HG03039 (cell line): ENCODE measurements around the gene CDHR2.

Experiments
- ATAC-seq: cut with Tn5 transposase; IDR thresholded peaks from one replicate; pipeline ENCODE4 v1.9.1; 2021; ENCODE audit warnings: mild to moderate bottlenecking, moderate library complexity; ENCODE audit not compliant: unreplicated experiment

The CDHR2 gene

GRCh38 chr5:176529116-176529740, 19.9 kb upstream of the CDHR2 start:
- no peak for ATAC-seq

- no peak for ATAC-seq
These were observed 19.4 kb upstream of the CDHR2 start for GRCh38 chr5:176529741-176530141.

- ATAC-seq, result no peak
These were observed 18.7 kb upstream of the CDHR2 start for GRCh38 chr5:176530393-176530982.

GRCh38 chr5:176530983-176531901, 17.9 kb upstream of the CDHR2 start:
- no peak for ATAC-seq

GRCh38 chr5:176531902-176532493, 17.1 kb upstream of the CDHR2 start:
- ATAC-seq, result no peak

- no peak for ATAC-seq
These were observed 16.3 kb upstream of the CDHR2 start for GRCh38 chr5:176532795-176533194.

- no peak for ATAC-seq
These were observed 15.8 kb upstream of the CDHR2 start for GRCh38 chr5:176533390-176533789.

GRCh38 chr5:176533894-176534611, 15.1 kb upstream of the CDHR2 start:
- no peak for ATAC-seq

- ATAC-seq, result no peak
These were observed 14.5 kb upstream of the CDHR2 start for GRCh38 chr5:176534640-176535039.

- ATAC-seq, result no peak
These were observed 14.0 kb upstream of the CDHR2 start for GRCh38 chr5:176535101-176535663.

GRCh38 chr5:176535664-176536131, 13.4 kb upstream of the CDHR2 start:
- ATAC-seq, result no peak

GRCh38 chr5:176536132-176536901, 12.8 kb upstream of the CDHR2 start:
- ATAC-seq, result no peak

GRCh38 chr5:176536902-176537553, 12.1 kb upstream of the CDHR2 start, which contains the start of gene RNF44:
Gene RNF44, minus strand, starts transcription at chr5:176537402. Its CDS starts 4,930 bp downstream, at chr5:176532472.
- ATAC-seq, result peak; percentile 48

GRCh38 chr5:176537554-176538229, 11.4 kb upstream of the CDHR2 start:
- peak; percentile 70 for ATAC-seq

GRCh38 chr5:176538230-176538988, 10.7 kb upstream of the CDHR2 start:
- ATAC-seq, result no peak

GRCh38 chr5:176538989-176539384, 10.2 kb upstream of the CDHR2 start:
- ATAC-seq, result no peak

GRCh38 chr5:176540476-176540899, 8.7 kb upstream of the CDHR2 start:
- no peak for ATAC-seq

GRCh38 chr5:176540956-176541337, 8.2 kb upstream of the CDHR2 start:
- ATAC-seq, result no peak
